GM18907 (cell line): ENCODE measurements around the gene GPSM1.

ENCODE experiments used
- ATAC-seq: cut with Tn5 transposase; IDR thresholded peaks from one replicate; pipeline ENCODE4 v1.9.1; 2021; ENCODE audit warnings: mild to moderate bottlenecking, moderate library complexity; ENCODE audit not compliant: unreplicated experiment

GPSM1 gene

DNA sequence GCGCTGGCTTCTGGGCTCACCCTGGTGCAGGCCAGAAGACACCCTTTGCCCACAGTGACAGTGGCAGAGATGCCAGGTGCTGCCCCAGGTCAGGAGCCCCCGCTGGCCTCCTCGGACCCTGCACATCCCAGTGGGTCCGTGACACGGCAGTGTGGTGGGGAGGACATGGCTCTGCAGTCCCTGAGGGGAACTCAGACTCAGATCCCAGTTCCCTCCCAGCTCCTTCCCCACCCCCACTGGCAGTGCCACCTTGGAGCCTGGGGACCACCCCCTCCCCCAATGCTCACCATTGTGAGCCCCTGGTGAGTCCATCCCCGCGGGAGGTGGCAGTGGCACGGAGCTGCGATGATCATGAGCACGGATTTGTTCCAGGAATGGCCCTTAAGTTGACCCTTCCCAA lies 22.9 kb upstream of the GPSM1 start:
- no peak for ATAC-seq

DNA sequence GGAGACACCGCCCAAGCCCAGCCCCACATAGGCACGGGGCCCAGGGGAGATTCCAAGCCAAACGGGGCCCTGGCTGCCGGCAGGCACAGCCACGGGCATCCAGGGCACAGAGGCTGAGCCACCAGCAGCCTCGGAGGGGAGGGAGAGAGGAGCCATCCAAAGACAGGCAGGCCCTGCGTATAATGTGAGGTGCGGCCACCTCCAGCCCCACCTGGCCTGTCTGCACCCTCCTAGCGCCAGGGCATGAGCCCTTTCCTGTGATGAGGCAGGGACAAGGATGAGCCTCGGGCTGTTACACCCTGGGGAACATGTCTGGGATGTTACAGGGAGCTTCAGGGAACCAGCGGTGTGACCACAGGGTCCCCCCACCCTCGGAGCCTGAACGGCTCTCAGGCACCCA lies 22.4 kb upstream of the GPSM1 start:
- ATAC-seq, result no peak

DNA sequence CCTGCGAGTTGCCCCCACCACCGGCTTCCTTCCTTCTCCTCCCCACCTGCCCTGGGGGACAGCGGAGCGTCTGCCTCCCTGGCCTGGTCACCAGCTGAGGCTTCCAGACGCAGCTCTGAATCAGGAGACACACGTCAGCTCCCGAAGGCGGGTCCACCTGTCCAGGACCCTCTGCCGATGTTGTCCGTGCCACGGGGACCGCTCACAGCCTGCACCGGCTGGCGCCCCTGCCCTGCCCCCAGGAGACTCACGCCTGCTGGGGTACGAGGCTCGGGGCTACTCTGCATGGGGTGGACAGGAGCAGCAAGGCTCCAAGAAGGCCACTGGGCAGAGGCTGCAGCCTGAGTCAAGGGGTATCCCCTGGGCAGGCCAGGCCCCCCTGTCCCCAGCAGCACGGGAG lies 21.5 kb upstream of the GPSM1 start:
- no peak for ATAC-seq

DNA sequence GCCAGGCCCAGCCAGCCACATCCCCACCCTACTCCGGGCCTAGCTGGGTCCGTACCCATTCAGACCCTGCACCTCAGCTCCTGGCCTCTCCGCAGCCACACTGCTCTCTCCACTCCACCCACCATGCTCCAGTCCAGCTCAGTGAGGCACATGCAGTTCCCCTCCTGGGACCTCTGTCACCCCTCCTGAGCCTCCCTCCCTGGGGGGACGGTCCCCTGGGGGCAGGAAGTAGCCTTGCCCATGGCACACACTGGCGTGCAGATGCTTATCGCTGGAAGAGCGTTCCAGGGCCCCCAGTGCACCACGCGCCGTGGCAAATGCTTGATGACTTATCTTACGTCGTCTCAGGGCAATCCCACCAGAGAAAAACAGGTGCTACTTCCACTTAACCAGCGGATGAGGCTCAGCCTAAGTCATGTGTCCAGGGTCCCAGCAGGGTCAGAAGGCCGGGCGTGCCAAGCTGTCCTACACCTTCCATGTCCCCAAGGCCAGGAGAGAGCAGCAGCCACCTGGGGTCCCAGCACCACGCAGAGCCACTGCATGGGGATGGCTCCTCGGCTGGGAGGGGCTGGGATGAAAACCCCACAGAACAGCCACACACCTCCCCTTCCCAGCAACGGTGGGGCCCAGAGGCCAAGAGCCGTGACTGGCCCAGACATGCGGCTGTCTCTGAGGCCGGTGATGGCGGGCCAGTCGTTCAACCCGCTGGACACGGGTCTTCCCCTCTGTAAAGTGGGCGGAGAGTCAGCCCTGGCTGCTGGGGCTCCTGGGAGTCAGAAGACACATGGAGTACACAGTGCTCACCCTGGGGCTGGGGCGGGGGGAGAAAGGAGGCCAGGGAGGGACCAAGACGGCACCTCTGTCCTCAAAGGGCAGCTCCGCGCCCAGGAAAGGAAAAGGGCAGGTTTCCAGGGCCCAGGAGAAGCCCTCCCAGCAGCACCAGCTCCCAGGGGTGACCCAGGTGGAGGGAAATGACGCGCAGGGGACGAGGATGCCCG lies 20.8 kb upstream of the GPSM1 start:
- no peak for ATAC-seq

DNA sequence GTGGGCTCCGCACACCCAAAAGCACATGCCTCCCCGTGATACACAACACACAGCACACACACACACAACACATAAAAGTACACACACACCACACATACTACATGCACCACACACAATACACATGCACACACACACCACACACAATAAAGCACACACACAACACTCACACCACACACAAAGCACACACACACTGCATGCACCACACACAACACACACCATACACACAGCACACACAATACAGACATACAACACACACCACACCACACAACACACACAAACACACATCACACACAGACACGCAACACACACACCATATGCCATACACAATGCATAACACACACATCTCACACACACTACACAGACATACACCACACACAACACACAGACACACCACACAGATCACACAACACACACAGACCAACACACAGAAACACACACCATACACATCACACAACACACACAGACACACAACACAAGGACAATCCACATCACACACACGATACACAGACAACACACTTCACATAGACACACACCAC lies 20.1 kb upstream of the GPSM1 start:
- ATAC-seq, result no peak

DNA sequence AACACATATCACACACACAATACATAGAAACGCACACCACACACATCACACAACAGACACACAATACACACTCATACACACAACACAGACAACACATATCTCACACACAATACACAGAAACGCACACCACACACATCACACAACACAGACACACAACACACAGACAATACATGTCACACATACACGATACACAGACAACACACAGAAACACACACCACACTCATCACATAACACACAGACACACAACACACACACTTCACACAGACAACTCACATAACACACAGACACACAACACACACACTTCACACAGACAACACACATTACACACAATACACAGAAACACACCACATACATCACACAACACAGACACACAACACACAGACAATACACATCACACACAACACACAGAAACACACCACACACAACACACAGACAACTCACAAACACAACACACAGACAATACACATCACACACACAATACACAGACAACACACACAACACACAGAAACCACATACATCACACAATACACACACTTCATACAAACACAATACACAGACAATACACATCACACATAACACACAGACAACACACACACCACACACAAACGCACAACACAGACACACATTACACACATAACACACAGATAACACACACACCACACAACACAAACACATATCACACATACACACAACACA lies 19.2 kb upstream of the GPSM1 start:
- ATAC-seq, result no peak

DNA sequence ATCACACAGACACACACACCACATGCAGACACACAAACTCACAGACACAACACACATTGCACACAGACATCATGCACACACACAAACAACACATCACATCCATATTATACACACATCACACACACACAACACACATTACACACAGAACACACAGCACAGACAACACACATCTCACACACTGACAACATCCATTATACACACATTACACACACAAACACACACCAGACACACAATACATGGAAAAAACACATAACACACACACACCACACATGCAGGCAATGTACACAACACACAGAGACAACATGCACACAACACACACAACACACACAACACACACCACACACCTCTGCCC lies 18.7 kb upstream of the GPSM1 start:
- no peak for ATAC-seq

DNA sequence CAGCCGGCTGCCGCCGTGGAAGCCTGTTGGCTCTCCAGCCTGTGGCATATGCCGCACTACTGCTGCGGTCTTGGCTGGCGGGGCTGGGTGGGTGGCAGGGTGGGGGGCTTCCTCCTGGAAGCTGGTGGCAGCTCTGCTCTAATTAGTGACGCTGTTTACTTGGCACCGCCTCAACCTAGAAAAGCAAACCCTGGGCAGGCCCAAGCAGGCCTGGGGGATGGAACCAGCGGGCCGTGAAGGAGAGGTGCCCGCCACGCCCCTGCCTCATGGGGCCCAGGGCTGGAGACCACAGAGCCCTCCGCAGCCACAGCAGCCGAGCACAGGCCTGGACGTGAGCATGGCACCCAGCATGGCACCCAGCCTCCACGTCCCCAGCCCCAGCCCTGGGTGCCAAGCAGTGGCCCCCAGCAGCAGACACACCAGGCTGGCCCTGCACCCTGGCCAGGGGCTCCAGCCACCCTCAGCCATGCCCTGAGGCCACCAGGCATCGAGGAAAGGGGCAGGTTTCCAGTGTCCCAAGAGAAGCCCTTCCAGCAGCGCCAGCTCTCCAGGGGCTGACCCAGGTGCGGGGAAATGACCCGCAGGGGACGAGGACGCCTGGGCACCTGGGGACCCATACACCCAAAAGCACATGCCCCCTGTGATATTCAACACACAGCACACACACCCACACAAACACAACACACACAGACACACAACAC lies 18.1 kb upstream of the GPSM1 start:
- ATAC-seq, result no peak

DNA sequence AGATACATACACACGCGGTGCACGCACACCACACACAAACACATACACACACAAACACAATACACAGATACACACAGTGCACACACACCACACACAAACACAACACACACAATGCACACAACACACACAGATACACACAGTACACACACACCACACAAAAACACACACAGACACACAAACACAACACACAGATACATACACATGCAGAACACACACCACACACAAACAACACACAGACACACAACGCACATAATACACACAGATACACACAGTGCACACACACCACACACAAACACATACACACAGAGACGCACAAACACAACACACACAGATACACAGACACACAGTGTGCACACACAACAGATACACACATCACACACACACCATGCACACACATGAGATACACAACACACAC lies 17.5 kb upstream of the GPSM1 start:
- no peak for ATAC-seq

DNA sequence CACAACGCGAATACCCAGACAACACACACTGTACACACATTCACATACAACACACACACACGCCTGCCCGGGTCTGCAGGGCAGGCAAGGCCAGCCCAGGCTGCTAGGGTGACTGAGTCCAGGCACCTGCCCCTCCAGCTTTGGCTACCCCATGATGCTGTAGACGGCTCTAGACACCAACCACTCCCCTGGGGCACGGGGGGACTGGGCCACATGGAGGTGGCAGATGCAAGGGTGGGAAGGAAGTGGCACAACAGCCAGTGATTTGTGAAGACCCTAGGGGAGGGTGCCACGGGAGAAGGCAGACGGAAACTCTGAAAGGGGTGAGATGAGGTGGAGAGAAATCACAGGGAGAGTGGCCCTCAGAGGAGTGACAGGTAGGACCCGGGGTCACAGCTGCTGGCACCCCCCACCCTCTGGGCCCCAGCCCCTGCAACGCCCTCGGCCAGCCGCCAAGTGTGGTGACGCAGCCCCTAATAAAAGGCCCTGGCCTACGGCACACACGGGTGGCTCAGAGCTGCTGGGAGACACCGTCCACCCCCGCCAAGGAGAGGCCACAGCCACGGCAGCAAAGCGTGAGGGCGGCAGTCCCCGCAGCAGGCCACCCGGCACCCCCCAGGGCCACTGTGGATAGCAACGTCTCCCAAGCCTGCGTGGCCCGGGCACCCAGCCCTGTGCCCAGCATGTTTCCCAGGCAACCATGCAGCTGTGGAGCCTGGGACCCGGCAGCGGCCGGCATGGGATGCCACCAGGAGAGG lies 16.9 kb upstream of the GPSM1 start:
- ATAC-seq, result no peak

DNA sequence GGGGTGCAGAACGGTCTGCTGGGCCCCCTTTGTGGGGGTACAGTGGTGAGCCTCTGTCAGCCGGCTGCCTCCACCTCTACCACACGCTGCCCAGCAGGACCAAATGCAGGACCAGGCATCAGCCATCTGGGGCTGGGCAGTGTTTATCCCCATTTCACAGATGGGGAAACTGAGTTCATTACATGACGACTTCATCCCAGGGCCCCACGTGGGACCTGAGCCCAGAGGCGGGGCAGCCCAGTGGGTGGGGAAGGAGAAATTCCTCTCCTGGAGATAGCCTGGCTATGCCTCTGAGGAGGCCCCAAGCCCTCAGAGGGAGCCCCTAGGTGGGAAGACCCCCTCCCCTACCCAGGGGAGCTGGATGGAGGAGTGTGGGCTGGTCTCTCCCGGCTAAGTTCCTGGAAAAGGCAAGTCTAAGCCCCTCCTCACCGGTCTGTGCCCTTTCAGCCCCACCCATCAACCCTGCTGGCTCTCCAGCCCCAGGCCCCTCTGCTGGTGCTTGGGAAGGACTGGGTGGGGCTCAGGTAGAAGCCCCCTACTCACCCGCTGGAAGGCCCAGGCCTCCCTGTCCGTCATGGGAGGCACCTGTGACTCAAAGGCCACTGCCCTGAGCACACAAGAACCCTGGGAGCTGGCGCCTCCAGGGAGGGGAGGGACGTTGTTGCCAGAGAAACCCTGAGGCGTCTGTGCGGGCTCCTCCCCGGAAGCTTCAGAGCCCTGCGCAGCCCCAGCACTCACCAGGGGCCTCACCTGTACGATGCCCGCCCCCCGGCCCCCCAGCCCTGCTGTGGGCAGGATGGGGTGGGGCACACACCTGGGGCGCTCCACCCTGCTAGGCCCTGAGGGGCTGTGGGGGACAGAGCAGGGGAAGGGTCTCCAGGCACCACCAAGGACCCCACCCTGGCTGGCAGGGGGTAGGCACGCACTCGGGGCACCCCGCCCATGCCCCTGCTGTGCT lies 16.0 kb upstream of the GPSM1 start:
- no peak for ATAC-seq

DNA sequence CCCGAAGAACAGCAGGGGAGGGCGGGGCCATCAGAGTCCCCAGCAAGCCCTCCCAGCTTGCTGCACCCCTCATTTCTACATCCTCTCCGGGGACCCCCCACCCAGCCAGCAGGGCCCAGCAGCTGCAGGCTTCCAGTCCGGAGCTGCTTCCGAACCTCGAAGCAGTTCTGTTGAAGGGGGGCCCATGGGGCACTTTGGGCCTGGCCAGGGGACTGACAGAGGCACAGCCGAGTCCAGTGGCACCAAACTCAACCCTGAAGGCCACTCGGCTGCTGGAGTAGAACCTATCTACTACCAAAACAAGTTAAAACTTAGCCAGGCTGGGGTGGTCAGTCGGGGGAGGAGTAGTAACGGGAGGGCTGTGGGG lies 15.3 kb upstream of the GPSM1 start:
- ATAC-seq, result no peak

DNA sequence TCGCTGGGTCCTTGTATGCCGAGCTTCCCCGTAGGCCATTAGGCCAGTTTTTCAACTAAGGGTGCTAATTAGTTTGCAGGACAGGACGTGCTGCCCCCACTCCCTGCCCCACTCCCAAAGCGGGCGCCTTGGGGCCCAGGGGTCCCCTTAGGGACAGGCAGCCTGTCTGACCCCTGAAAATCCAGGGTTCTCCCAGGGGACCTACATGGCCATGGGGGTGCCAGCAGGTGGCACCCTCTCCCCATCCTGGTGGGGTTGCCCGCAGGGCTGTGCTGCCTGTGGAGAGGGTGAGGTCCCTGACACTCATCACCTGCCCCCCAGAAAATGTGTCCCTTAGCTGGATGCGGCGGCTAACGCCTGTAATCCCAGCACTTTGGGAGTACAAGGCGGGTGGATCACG lies 14.9 kb upstream of the GPSM1 start:
- ATAC-seq, result no peak

DNA sequence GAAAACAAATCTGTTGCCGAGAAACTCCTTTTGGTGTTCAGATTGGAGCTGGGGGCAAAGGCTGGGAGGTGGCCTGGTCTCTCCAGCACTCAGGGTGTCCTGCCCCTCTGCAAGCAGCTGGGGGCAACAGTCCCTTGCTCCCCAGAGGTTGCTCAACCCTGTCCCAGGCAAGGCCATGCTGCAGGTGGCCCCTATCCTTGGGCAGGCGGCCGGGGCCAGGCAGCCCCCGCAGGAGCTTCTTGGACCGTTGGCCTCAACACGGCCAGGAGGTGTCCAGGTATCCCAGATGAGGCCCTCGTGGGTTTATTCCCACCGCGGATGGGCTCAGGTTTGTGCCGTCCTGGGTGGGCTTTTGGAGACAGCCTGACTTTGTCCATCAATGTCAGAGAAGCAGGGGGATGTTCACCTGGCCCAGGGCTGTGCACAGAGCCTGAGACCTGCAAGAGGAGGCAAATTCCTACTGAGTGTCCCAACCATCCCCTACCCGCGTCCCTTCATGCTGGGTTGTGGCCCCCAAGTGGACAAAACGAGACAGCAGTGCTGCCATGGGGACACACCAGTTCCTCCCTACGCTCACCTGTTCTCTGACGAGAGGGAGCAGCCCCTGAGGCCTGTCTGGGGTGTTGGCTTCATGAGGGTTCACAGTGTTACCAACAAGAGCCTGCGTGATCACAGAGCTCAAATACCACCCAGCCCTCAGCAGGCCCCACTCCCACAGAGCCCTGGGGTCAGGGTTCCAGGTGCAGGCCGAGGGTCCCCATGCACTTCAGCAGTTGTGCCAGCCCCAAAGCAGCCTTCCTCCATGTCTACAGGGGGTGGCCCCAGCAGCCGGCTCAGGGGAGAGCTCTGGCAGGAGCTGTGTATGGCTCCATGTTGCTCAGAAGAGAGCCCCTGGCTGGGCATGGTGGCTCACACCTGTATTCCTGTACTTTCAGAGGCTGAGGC lies 14.0 kb upstream of the GPSM1 start:
- no peak for ATAC-seq

DNA sequence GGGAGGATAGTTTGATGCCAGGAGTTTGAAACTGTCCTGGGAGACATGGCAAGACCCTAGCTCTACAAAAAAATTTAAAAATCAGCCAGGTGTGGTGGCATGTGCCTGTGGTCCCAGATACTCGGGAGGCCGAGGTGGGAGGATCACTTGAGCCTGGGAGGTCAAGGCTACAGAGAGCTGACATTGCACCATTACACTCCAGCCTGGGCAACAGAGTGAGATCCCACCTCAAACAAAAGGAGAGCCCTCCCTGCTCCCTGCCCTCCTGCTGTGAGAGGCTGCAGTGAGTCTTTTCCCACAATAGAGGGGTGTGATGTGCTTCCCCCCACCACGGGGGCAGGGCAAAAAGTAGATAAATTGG lies 13.3 kb upstream of the GPSM1 start:
- no peak for ATAC-seq

DNA sequence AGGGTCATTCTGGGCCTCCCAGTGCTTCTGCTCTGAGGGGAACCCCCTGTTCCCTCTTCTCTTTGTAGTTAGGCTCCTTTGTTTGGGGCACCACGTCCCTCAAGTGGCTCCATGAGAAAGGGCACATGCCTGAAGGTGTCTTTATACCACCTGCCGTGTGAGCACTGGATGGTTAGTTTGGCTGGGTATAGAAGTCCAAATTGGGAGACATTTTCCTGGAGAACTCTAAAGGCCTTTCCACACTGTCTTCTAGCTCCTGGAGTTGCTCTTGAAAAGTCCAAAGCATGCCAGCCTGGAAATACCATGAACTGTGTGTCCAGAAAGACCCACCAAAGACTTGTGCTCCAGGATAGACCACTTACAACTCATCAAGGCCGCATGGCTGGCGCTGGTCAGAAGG lies 12.4 kb upstream of the GPSM1 start:
- no peak for ATAC-seq

DNA sequence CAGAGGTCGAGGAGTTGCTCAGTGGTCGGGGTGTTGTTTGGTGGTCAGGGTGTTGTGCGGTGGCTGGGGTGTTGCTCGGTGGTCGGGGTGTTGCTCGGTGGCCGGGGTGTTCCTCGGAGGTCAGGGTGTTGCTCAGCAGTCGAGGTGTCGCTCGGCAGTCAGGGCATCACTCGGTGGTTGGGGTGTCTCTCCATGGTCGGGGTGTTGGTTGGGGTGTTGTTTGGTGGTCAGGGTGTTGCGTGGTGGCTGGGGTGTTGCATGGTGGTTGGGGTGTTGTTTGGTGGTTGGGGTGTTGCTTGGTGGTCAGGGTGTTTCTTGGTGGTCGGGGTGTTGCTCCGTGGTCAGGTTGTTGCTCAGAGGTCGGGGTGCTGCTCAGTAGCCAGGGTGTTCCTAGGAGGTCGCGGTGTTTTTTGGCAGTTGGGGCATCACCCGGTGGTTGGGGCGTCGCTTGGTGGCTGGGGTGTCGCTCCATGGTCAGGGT lies 11.0 kb upstream of the GPSM1 start:
- no peak for ATAC-seq

DNA sequence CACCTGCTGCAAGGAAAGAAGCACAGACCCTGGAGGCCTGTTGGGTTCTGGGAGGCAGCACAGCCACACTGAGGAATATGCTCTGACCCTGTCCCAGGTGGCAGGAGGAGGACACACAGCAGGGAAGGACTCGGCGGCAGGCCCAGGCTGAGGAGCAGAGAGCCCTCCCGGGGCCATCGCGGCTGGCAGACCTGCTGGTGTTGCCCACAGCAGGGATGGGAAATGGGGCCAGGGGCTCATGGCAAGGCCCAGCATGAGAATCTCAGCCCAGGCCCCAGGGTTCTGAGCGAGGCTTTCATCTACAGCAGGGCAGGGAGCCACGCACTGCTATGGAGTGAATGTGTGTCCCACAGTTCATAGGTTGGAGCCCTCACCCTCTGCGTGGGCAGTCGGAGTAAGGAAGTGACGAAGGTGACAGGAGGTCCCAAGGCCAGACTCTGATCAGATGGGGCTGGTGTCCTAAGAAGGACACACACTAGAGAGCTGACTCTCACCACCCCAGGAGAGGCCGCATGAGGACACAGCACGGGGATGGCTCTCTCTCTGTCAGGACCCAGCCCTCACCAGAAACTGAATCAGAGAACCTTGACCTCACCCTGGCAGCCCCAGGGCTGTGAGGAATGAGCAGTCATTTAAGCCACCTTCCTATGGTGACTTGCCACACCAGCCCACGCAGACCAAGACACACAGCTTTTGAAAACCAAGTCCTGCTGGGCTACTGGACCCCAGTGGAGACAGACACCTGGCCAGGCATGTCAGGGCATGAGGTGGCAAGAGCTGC lies 10.3 kb upstream of the GPSM1 start:
- ATAC-seq, result no peak
